Cardiac muscle cell (in vitro differentiated cells and primary cell): ENCODE measurements around the gene FCGR3B. TPM values are rescaled to one million over a fixed set of nuclear protein-coding genes. Genes with fewer than 3 reads are reported as not detected.
"Not testable (repeated sequence)": the region's sequence is repeated elsewhere in the genome, so short reads cannot be mapped to it uniquely, and the experiment has no call there.

Experiments used
- DNase-seq, 2 donors: peaks; one replicate each; pipeline versions ENCODE4 v3.0.0 to v3.0.0-alpha.2; 2010 to 2017; ENCODE audit warnings: low read depth in 1 of 2, low spot score in 1 of 2
- H3K27ac ChIP-seq: fragments of 200-600 bp; sonication (generic); 2 replicates; pipeline ENCODE4 v1.5.1; 2016
- H3K27me3 ChIP-seq: fragments of 200-600 bp; sonication (generic); 2 replicates; pipeline ENCODE4 v1.6.0; 2016; ENCODE audit warnings: control low read depth
- H3K36me3 ChIP-seq: fragments of 200-600 bp; sonication (generic); 2 replicates; pipeline ENCODE4 v1.5.1; 2016; ENCODE audit warnings: control low read depth
- H3K4me1 ChIP-seq: fragments of 200-600 bp; sonication (generic); 2 replicates; pipeline ENCODE4 v1.8.1; 2017; ENCODE audit warnings: low read depth, mild to moderate bottlenecking, mixed run types
- H3K4me3 ChIP-seq: fragments of 200-600 bp; sonication (generic); 2 replicates; pipeline ENCODE4 v1.5.1; 2016; ENCODE audit warnings: mild to moderate bottlenecking
- H3K9me3 ChIP-seq: fragments of 200-600 bp; sonication (generic); 2 replicates; pipeline ENCODE4 v1.5.1; 2017; ENCODE audit warnings: low read depth, mild to moderate bottlenecking, control low read depth
- CTCF ChIP-seq: IDR thresholded peaks from 2 replicates; pipeline ENCODE4 v1.5.1; 2012; ENCODE audit warnings: low read depth, mild to moderate bottlenecking, low read length
- polyA plus RNA-seq: library from polyadenylated mRNA; unstranded; fragments of >200 nt; fragmentation: Nextera tagmentation; extraction: Ambion mirVana; gene quantifications from 2 replicates; pipeline ENCODE4 v1.2.1, GENCODE V29; 2016
- total RNA-seq: library from RNA; depleted of rRNA; stranded (reverse); fragments of >200 nt; gene quantifications from 2 replicates; pipeline ENCODE4 v1.2.3, GENCODE V29; 2016

Gene FCGR3B
- total and polyA plus RNA-seq, 2 experiments from 2014 or later: not detected

- not testable (repeated sequence) for H3K4me3 ChIP-seq, H3K27ac ChIP-seq, H3K4me1 ChIP-seq, H3K27me3 ChIP-seq, H3K36me3 ChIP-seq, H3K9me3 ChIP-seq
- TF ChIP-seq CTCF: peak; percentile 20
- peak in 1 of 2 donors; percentile 41 for DNase-seq
These were observed 11.7 kb upstream of the FCGR3B start for GRCh38 chr1:161642697-161643096.

- H3K27me3 ChIP-seq, H3K4me1 ChIP-seq, H3K27ac ChIP-seq, H3K36me3 ChIP-seq, H3K9me3 ChIP-seq, H3K4me3 ChIP-seq, DNase-seq: not testable (repeated sequence)
These were observed 8.2 kb upstream of the FCGR3B start for GRCh38 chr1:161639203-161639602.

GRCh38 chr1:161638251-161638993, 7.4 kb upstream of the FCGR3B start:
- not testable (repeated sequence) for H3K4me1 ChIP-seq, H3K4me3 ChIP-seq, H3K36me3 ChIP-seq, H3K27ac ChIP-seq, H3K9me3 ChIP-seq, H3K27me3 ChIP-seq, DNase-seq

- not testable (repeated sequence) for H3K9me3 ChIP-seq, DNase-seq, H3K4me1 ChIP-seq, H3K36me3 ChIP-seq, H3K27ac ChIP-seq, H3K4me3 ChIP-seq, H3K27me3 ChIP-seq
These were observed 6.0 kb upstream of the FCGR3B start for GRCh38 chr1:161636976-161637375.

GRCh38 chr1:161636189-161636782, 5.3 kb upstream of the FCGR3B start:
- not testable (repeated sequence) for H3K36me3 ChIP-seq, H3K27me3 ChIP-seq, H3K4me3 ChIP-seq, H3K27ac ChIP-seq, H3K4me1 ChIP-seq, H3K9me3 ChIP-seq, DNase-seq

- not testable (repeated sequence) for DNase-seq, H3K4me3 ChIP-seq, H3K36me3 ChIP-seq, H3K4me1 ChIP-seq, H3K27ac ChIP-seq, H3K27me3 ChIP-seq, H3K9me3 ChIP-seq
These were observed 4.0 kb upstream of the FCGR3B start for GRCh38 chr1:161634993-161635392.

GRCh38 chr1:161630128-161630742, 741 bp downstream of the FCGR3B start:
- not testable (repeated sequence) for DNase-seq, H3K27me3 ChIP-seq, H3K27ac ChIP-seq

GRCh38 chr1:161626445-161627146, 4.4 kb downstream of the FCGR3B start:
- H3K4me3 ChIP-seq, H3K36me3 ChIP-seq, DNase-seq, H3K4me1 ChIP-seq, H3K27ac ChIP-seq, H3K9me3 ChIP-seq: not testable (repeated sequence)
- H3K27me3 ChIP-seq: peaks cover 10% of the 10 kb centered on the region

More at GRCh38 chr1:161630128-161630742, 741 bp downstream of the FCGR3B start:
- H3K36me3 ChIP-seq, H3K4me1 ChIP-seq, H3K4me3 ChIP-seq, H3K9me3 ChIP-seq: not testable (repeated sequence)

- peaks cover 21% of the 10 kb centered on the region for H3K27me3 ChIP-seq
- not testable (repeated sequence) for H3K4me3 ChIP-seq, H3K36me3 ChIP-seq, H3K9me3 ChIP-seq, H3K4me1 ChIP-seq, DNase-seq, H3K27ac ChIP-seq
These were observed 6.4 kb downstream of the FCGR3B start for GRCh38 chr1:161624605-161625004.

- H3K27me3 ChIP-seq: peaks cover 21% of the 10 kb centered on the region
- H3K36me3 ChIP-seq, DNase-seq, H3K4me1 ChIP-seq, H3K9me3 ChIP-seq, H3K27ac ChIP-seq, H3K4me3 ChIP-seq: not testable (repeated sequence)
These were observed 7.5 kb downstream of the FCGR3B start for GRCh38 chr1:161623401-161624051.

- not testable (repeated sequence) for DNase-seq, H3K9me3 ChIP-seq, H3K36me3 ChIP-seq, H3K27ac ChIP-seq, H3K4me3 ChIP-seq, H3K4me1 ChIP-seq
- H3K27me3 ChIP-seq: peaks cover 21% of the 10 kb centered on the region
These were observed 8.9 kb downstream of the FCGR3B start for GRCh38 chr1:161622054-161622453.

- not testable (repeated sequence) for H3K4me1 ChIP-seq, H3K36me3 ChIP-seq, H3K9me3 ChIP-seq, H3K27ac ChIP-seq
- peak; percentile 51 to 77 for DNase-seq
- Histone ChIP-seq H3K27me3 (peaks cover 21% of the 10 kb centered on the region), H3K4me3 (peak overlapping the region; percentile 52)
These were observed 9.6 kb downstream of the FCGR3B start for GRCh38 chr1:161621181-161622000.
